GM19025 (cell line): ENCODE measurements around the gene CCNG1.
"Not testable (repeated sequence)": the region's sequence is repeated elsewhere in the genome, so short reads cannot be mapped to it uniquely, and the experiment has no call there.

Source experiments
- ATAC-seq: cut with Tn5 transposase; IDR thresholded peaks from one replicate; pipeline ENCODE4 v1.9.1; 2021; ENCODE audit warnings: mild to moderate bottlenecking, low read depth, moderate library complexity; ENCODE audit not compliant: unreplicated experiment

Gene CCNG1

GRCh38 chr5:163440954-163441353, 3.6 kb downstream of the CCNG1 start:
- no peak for ATAC-seq

DNA sequence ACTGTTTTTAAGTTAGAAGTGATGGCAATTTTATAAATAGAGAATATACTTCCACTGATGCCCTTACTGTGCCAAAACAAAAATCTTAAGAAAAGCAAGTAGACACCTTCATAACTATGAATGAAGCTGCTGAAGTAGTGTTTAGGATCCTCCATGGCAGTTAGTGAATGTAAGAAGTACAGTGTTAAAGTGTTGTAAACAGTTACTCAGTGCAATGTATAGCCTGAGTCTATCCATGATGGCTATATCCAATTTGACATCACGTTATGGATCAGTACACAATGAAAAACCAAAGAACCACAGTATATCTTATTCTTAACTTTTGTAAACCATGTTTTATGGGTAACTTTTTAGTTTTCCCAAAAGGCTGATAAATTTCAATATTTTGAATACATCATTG, 7.1 kb downstream of the CCNG1 start:
- no peak for ATAC-seq

DNA sequence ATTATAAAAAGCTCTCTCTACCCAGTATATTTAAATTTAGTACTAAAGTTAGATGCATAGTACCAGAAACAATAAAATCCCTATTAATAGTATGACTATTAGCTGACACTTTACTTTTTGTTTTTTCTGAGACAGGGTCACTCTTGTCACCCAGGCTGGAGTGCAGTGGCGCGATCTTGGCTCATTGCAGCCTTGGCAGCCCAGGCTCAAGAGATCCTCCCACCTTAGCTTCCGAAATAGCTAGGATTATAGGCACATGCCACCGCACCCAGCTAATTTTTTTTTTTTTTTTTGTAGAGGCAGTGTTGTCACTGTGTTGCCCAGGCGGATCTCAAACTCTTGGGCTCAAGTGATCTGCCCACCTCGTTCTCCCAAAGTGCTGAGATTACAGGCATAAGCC, 8.0 kb downstream of the CCNG1 start:
- ATAC-seq = no peak

- ATAC-seq = no peak
These were observed 9.8 kb downstream of the CCNG1 start for GRCh38 chr5:163447191-163447590.

DNA sequence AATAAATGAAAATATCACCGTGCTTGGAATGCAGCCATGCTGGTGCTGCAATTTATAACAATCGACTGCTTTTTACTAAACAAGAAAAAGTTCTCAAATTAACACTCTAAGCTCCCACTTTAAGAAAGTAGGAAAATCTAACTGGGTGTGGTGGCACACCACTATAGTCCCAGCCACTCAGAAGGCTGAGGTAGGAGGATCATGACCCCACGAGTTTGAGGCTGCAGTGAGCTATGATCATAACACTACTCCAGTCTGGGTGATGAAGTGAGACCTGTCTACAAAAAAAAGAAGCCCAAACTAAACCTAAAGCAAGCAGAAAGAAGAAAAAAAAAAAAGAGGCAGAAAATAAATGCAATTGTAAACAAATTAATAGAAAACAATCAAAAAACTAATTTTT, 10.5 kb downstream of the CCNG1 start:
- no peak for ATAC-seq

DNA sequence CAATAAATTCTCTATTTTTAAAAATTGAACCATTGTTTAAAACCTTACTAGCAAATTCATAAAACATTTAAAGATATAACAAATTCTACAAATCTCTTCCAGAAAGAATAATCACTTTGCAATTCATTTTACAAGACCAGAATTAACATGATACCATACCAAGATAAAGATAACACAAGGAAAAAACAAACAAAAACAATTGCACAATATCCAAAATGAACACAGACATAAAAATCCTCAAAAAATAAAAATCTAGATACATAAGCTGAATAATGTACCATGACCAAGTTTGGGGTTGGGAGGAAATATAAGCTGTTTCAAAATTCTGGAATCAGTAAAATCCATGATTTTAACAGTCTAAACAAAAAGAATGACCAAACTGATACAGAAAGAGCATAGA, 11.1 kb downstream of the CCNG1 start:
- no peak for ATAC-seq

GRCh38 chr5:163451489-163451888, 14.1 kb downstream of the CCNG1 start:
- ATAC-seq = no peak

GRCh38 chr5:163453705-163454104, 16.3 kb downstream of the CCNG1 start:
- ATAC-seq = no peak

DNA sequence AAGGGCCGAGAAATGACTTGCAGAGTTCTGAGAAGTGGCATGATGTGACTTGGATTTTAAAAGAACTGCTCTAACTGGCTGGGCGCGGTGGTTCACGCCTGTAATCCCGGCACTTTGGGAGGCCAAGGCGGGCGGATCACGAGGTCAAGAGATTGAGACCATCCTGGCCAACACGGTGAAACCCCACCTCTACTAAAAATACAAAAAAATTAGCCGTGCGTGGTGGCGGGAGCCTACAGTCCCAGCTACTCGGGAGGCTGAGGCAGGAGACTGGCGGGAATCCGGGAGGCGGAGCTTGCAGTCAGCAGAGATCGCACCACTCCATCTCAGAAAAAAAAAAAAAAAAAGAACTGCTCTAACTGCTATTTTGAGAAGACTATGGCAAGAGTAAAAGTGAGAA, 18.0 kb downstream of the CCNG1 start:
- ATAC-seq = not testable (repeated sequence)

- ATAC-seq = no peak
These were observed 18.7 kb downstream of the CCNG1 start for GRCh38 chr5:163456029-163456589.

GRCh38 chr5:163456840-163457239, 19.4 kb downstream of the CCNG1 start:
- ATAC-seq = no peak

GRCh38 chr5:163458778-163459385, 21.5 kb downstream of the CCNG1 start:
- no peak for ATAC-seq

DNA sequence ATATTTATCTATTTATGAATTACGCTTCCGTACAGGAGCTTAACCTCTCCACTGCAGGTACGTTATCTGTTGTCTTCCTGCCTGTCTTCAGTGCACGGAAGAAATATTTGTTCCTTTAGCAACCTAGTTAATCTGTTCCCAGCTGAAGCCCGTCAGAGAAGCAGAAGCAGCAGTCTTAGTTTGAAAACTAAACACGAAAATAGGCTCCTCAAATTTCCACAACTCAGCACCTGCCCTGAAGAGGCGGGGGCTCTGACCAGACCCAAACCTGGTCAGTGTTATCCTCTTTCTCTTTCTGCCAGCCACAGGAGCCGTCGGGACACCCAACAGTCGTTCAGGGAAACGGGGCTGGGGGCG, 22.0 kb downstream of the CCNG1 start:
- no peak for ATAC-seq

- peak; percentile 68 for ATAC-seq
These were observed 22.6 kb downstream of the CCNG1 start, which contains the start of gene NUDCD2 for GRCh38 chr5:163459819-163460561. NUDCD2 (minus strand) TSS chr5:163460102; CDS start chr5:163460050, 52 bp downstream.

GRCh38 chr5:163460562-163461171, 23.3 kb downstream of the CCNG1 start, which contains the start of gene HMMR:
HMMR (plus strand) TSS chr5:163460632; CDS start chr5:163460693, 61 bp downstream.
- no peak for ATAC-seq

GRCh38 chr5:163463063-163463435, 25.7 kb downstream of the CCNG1 start:
- no peak for ATAC-seq

GRCh38 chr5:163467682-163468081, 30.3 kb downstream of the CCNG1 start:
- ATAC-seq = no peak

DNA sequence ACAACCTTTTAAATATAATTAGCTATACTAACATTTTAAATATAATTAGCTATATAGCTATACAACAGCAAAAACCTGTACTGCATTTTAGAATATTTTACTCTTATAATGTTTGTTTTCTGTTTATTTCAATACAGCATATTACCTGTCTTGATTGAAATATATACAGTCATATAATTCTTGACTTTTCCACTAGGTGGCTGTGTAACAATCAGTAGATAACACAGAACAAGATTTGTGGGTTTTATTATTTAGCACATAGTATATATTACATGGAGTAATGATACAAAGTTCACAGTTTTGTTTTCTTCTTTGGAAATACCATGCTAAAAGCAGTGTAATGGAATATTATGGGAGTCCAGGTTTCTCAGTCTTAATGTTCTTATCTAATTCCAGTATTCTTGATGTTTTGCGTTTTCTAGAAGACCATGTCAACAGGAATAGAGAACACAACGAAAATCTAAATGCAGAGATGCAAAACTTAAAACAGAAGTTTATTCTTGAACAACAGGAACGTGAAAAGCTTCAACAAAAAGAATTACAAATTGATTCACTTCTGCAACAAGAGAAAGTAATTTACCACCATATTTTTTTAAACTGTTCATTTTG, 36.3 kb downstream of the CCNG1 start:
- peak; percentile 53 for ATAC-seq

DNA sequence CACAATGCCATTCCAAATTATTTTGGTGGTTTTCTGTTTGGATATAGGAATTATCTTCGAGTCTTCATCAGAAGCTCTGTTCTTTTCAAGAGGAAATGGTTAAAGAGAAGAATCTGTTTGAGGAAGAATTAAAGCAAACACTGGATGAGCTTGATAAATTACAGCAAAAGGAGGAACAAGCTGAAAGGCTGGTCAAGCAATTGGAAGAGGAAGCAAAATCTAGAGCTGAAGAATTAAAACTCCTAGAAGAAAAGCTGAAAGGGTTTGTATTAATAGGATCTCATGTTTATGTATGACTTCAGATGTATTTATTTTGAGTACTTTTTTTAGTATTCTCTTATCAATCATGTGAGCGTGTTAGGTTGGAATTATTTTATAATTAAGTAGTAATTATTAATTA, 38.0 kb downstream of the CCNG1 start:
- ATAC-seq = no peak

- ATAC-seq = no peak
These were observed 41.0 kb downstream of the CCNG1 start for GRCh38 chr5:163478126-163478981.
